Neural progenitor cell (in vitro differentiated cells): ENCODE measurements around the gene RERE. TPM values are rescaled to one million over a fixed set of nuclear protein-coding genes. Genes with fewer than 3 reads are reported as not detected.

Experiments used
- DNase-seq: peaks from one replicate; pipeline ENCODE4 v3.0.0-alpha.2; 2016; ENCODE audit warnings: low spot score
- H2AFZ ChIP-seq: fragments of 200-600 bp; sonication (generic); replicated peaks from 2 replicates; pipeline ENCODE4 v1.6.1; 2016; ENCODE audit warnings: antibody characterized with exemption
- H3F3A ChIP-seq: fragments of 200-600 bp; sonication (generic); 2 replicates; pipeline ENCODE4 v1.6.1; 2016; ENCODE audit warnings: antibody characterized with exemption, low read depth
- H3K27ac ChIP-seq: fragments of 200-600 bp; sonication (generic); 2 replicates; pipeline ENCODE4 v1.5.1; 2016; ENCODE audit warnings: mild to moderate bottlenecking
- H3K27me3 ChIP-seq: fragments of 200-600 bp; sonication (generic); 2 replicates; pipeline ENCODE4 v1.6.1; 2016; ENCODE audit warnings: mild to moderate bottlenecking, moderate library complexity
- H3K36me3 ChIP-seq: fragments of 200-600 bp; sonication (generic); 2 replicates; pipeline ENCODE4 v1.5.1; 2016
- H3K4me1 ChIP-seq: fragments of 200-600 bp; sonication (generic); 2 replicates; pipeline ENCODE4 v1.6.1; 2016; ENCODE audit warnings: mixed run types
- H3K4me2 ChIP-seq: fragments of 200-600 bp; sonication (generic); 2 replicates; pipeline ENCODE4 v1.6.1; 2016
- H3K4me3 ChIP-seq: fragments of 200-600 bp; sonication (generic); 2 replicates; pipeline ENCODE4 v1.5.1; 2016
- H3K79me2 ChIP-seq: fragments of 200-600 bp; sonication (generic); 2 replicates; pipeline ENCODE4 v1.6.1; 2016; ENCODE audit warnings: low read depth
- H3K9ac ChIP-seq: fragments of 200-600 bp; sonication (generic); 2 replicates; pipeline ENCODE4 v1.6.1; 2016
- H3K9me3 ChIP-seq: fragments of 200-600 bp; sonication (generic); 2 replicates; pipeline ENCODE4 v1.5.1; 2016; ENCODE audit warnings: low read depth
- H4K20me1 ChIP-seq: fragments of 200-600 bp; sonication (generic); 2 replicates; pipeline ENCODE4 v1.6.1; 2016; ENCODE audit warnings: low read depth
- H3K27ac Mint-ChIP-seq: 3 replicates; pipeline ENCODE4 v1.8.0; 2021; ENCODE audit warnings: mixed read lengths
- H3K27me3 Mint-ChIP-seq: 2 replicates; pipeline ENCODE4 v1.8.0; 2022; ENCODE audit warnings: low read depth, mild to moderate bottlenecking, inconsistent platforms, moderate library complexity, mixed read lengths; ENCODE audit not compliant: insufficient read depth
- H3K36me3 Mint-ChIP-seq: 3 replicates; pipeline ENCODE4 v1.8.0; 2021; ENCODE audit warnings: mixed read lengths
- H3K4me1 Mint-ChIP-seq: 3 replicates; pipeline ENCODE4 v1.8.0; 2021; ENCODE audit warnings: mixed read lengths
- H3K4me3 Mint-ChIP-seq: 3 replicates; pipeline ENCODE4 v1.8.0; 2021; ENCODE audit warnings: mild to moderate bottlenecking, moderate library complexity, mixed read lengths
- H3K9me3 Mint-ChIP-seq: 3 replicates; pipeline ENCODE4 v1.8.0; 2020; ENCODE audit warnings: mixed read lengths
- CTCF ChIP-seq: fragments of 200-600 bp; sonication (generic); IDR thresholded peaks from 2 replicates; pipeline ENCODE4 v1.5.1; 2017; ENCODE audit warnings: antibody characterized with exemption, mild to moderate bottlenecking
- EZH2 ChIP-seq: fragments of 200-600 bp; sonication (generic); IDR thresholded peaks from 2 replicates; pipeline ENCODE4 v1.6.1; 2017; ENCODE audit warnings: antibody characterized with exemption, mild to moderate bottlenecking, moderate library complexity
- EZH2phosphoT487 ChIP-seq: fragments of 200-600 bp; sonication (generic); IDR thresholded peaks from 2 replicates; pipeline ENCODE4 v1.6.1; 2017; ENCODE audit warnings: antibody characterized with exemption
- total RNA-seq: library from RNA; depleted of rRNA; stranded (reverse); fragments of >200 nt; gene quantifications from 2 replicates; pipeline ENCODE4 v1.2.3, GENCODE V29; 2015; ENCODE audit warnings: low replicate concordance

Gene RERE
- total RNA-seq, 1 donor from 2014 or later = 29.8 TPM

DNA sequence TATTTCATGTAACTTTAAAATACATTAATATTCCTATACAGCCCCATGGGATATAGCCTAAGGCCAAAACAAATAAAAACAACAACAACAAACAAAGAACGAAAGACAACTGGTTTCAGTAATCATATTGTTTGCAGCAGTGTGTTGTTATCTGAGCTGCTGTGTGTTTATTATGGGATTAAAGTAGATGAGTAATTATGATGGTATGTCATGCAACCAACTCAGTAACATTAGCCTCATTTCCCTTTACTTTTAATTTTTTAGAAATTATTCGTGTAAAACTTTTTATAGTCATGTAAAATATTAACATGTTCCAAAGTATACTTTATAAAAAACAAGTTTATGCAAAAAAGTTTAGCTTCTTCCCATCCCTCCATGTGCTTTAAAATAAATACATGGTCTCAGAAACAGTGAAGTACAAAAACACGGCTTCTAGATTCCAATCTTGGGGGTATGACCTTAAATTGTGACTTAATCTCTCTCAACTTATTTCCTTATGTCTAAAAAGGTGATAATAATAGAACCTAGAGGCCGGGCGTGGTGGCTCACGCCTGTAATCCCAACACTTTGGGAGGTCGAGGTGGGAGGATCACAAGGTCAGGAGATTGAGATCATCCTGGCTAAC, 323.4 kb downstream of the RERE start:
- no peak overlapping the region for H3K4me3 ChIP-seq
- H3K4me2 ChIP-seq = no peak overlapping the region
- H3K4me1 Mint-ChIP-seq = peaks cover 9% of the 10 kb centered on the region
- no peak for DNase-seq
- no peaks in the 10 kb centered on the region for H3K27me3 ChIP-seq
- no peak overlapping the region for H3K4me3 Mint-ChIP-seq
- H3K9me3 ChIP-seq = no peaks in the 10 kb centered on the region
- H3K27ac ChIP-seq = no peak overlapping the region
- no peak overlapping the region for H2AFZ ChIP-seq
- H3K79me2 ChIP-seq = peaks cover 22% of the 10 kb centered on the region
- H3K27ac Mint-ChIP-seq = no peak overlapping the region
- no peak overlapping the region for H3K9ac ChIP-seq
- TF ChIP-seq EZH2 (no peak), EZH2phosphoT487 (no peak), CTCF (no peak)
- no peaks in the 10 kb centered on the region for H3K36me3 ChIP-seq
- H3K4me1 ChIP-seq = no peaks in the 10 kb centered on the region
- H4K20me1 ChIP-seq = no peaks in the 10 kb centered on the region
- H3F3A ChIP-seq = peaks cover 8% of the 10 kb centered on the region
- H3K9me3 Mint-ChIP-seq = no peaks in the 10 kb centered on the region
- H3K36me3 Mint-ChIP-seq = peaks cover 39% of the 10 kb centered on the region
- peaks cover 5% of the 10 kb centered on the region for H3K27me3 Mint-ChIP-seq

DNA sequence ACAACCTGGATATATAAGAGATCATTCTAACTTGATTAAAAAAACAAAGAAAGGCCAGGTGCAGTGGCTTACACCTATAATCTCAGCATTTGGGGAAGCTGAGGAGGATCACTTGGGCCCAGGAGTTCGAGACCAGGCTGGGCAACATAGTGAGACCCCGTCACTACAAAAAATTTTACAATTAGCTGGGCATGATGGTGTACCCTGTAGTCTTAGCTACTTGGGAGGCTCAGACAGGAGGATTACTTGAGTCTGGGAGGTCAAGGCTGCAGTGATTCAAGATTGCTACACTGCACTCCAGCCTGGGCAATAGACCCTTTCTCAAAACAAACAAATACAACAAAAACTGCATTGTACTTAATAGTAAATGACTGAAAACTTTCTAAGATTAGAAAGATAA, 330.2 kb downstream of the RERE start:
- no peak overlapping the region for H3K4me3 ChIP-seq
- no peaks in the 10 kb centered on the region for H3K27me3 ChIP-seq
- no peaks in the 10 kb centered on the region for H4K20me1 ChIP-seq
- no peak overlapping the region for H2AFZ ChIP-seq
- H3K36me3 Mint-ChIP-seq = peaks cover 34% of the 10 kb centered on the region
- TF ChIP-seq CTCF = no peak
- TF ChIP-seq EZH2phosphoT487 = no peak
- TF ChIP-seq EZH2 = no peak
- H3K9me3 Mint-ChIP-seq = no peaks in the 10 kb centered on the region
- no peaks in the 10 kb centered on the region for H3K4me1 ChIP-seq
- no peak for DNase-seq
- H3K36me3 ChIP-seq = no peaks in the 10 kb centered on the region
- H3K9ac ChIP-seq = no peak overlapping the region
- H3K79me2 ChIP-seq = peaks cover 62% of the 10 kb centered on the region
- no peak overlapping the region for H3K27ac ChIP-seq
- peaks cover 2% of the 10 kb centered on the region for H3K4me1 Mint-ChIP-seq
- H3K27me3 Mint-ChIP-seq = no peaks in the 10 kb centered on the region
- H3K4me2 ChIP-seq = no peak overlapping the region
- peaks cover 8% of the 10 kb centered on the region for H3F3A ChIP-seq
- no peaks in the 10 kb centered on the region for H3K9me3 ChIP-seq
- no peak overlapping the region for H3K27ac Mint-ChIP-seq
- no peak overlapping the region for H3K4me3 Mint-ChIP-seq

GRCh38 chr1:8486047-8486446, 331.4 kb downstream of the RERE start:
- Histone ChIP-seq H2AFZ (no peak overlapping the region), H3K4me3 (no peak overlapping the region), H3K27ac (no peak overlapping the region), H3K36me3 (no peaks in the 10 kb centered on the region), H3K9me3 (no peaks in the 10 kb centered on the region), H3K4me2 (no peak overlapping the region), H4K20me1 (no peaks in the 10 kb centered on the region), H3K4me1 (no peaks in the 10 kb centered on the region), H3F3A (peaks cover 8% of the 10 kb centered on the region), H3K9ac (no peak overlapping the region), H3K27me3 (no peaks in the 10 kb centered on the region), H3K79me2 (peaks cover 60% of the 10 kb centered on the region)
- Mint-ChIP-seq H3K27me3 (no peaks in the 10 kb centered on the region), H3K9me3 (no peaks in the 10 kb centered on the region), H3K36me3 (peaks cover 29% of the 10 kb centered on the region), H3K4me1 (peaks cover 6% of the 10 kb centered on the region), H3K27ac (no peak overlapping the region), H3K4me3 (no peak overlapping the region)
- no peak for TF ChIP-seq EZH2phosphoT487
- TF ChIP-seq CTCF = no peak
- TF ChIP-seq EZH2 = no peak
- DNase-seq = no peak
